Stimulated activated CD4-positive, alpha-beta T cell treated with anti-CD3 and anti-CD28 coated beads, Interleukin-2, amount 100 ng/mL, for 48 hours (primary cell): Measurements from ENCODE around the gene LIPI.
"Not testable (repeated sequence)": the region's sequence is repeated elsewhere in the genome, so short reads cannot be mapped to it uniquely, and the experiment has no call there.

Source experiments
- DNase-seq, 2 donors: peaks; one replicate each; pipeline ENCODE4 v3.0.0-alpha.2; 2020

Gene LIPI

GRCh38 chr21:14116080-14116481 lies 94.7 kb downstream of the LIPI start:
- no peak for DNase-seq

GRCh38 chr21:14115646-14116045 lies 95.1 kb downstream of the LIPI start:
- DNase-seq, result no peak

- DNase-seq, result no peak
Measured at GRCh38 chr21:14114251-14114650, 96.5 kb downstream of the LIPI start.

- DNase-seq, result not testable (repeated sequence)
Measured at GRCh38 chr21:14104564-14104963, 106.2 kb downstream of the LIPI start.

- DNase-seq, result no peak
Measured at GRCh38 chr21:14099570-14099969, 111.2 kb downstream of the LIPI start.

GRCh38 chr21:14097881-14098499 lies 112.8 kb downstream of the LIPI start:
- DNase-seq, result no peak

GRCh38 chr21:14096577-14096976 lies 114.2 kb downstream of the LIPI start:
- no peak for DNase-seq

- no peak for DNase-seq
Measured at GRCh38 chr21:14096172-14096571, 114.6 kb downstream of the LIPI start.

GRCh38 chr21:14095056-14095455 lies 115.7 kb downstream of the LIPI start:
- no peak for DNase-seq

- DNase-seq, result no peak
Measured at GRCh38 chr21:14092834-14093560, 117.8 kb downstream of the LIPI start.

GRCh38 chr21:14090184-14090583 lies 120.6 kb downstream of the LIPI start:
- not testable (repeated sequence) for DNase-seq

- no peak for DNase-seq
Measured at GRCh38 chr21:14088391-14088790, 122.4 kb downstream of the LIPI start.

GRCh38 chr21:14086553-14086952 lies 124.2 kb downstream of the LIPI start:
- no peak for DNase-seq

- DNase-seq, result no peak
Measured at GRCh38 chr21:14084701-14085100, 126.1 kb downstream of the LIPI start.

GRCh38 chr21:14084068-14084501 lies 126.7 kb downstream of the LIPI start:
- no peak for DNase-seq

GRCh38 chr21:14080764-14081096 lies 130.0 kb downstream of the LIPI start:
- DNase-seq, result no peak

GRCh38 chr21:14080040-14080763 lies 130.6 kb downstream of the LIPI start:
- no peak for DNase-seq

- no peak for DNase-seq
Measured at GRCh38 chr21:14078746-14079375, 131.9 kb downstream of the LIPI start.

- DNase-seq, result no peak
Measured at GRCh38 chr21:14076143-14076806, 134.5 kb downstream of the LIPI start.

- no peak for DNase-seq
Measured at GRCh38 chr21:14075346-14076142, 135.2 kb downstream of the LIPI start.

GRCh38 chr21:14074177-14074576 lies 136.6 kb downstream of the LIPI start:
- no peak for DNase-seq

- DNase-seq, result no peak
Measured at GRCh38 chr21:14073615-14074014, 137.1 kb downstream of the LIPI start.
